ENCODE data around the gene ASZ1.
"Not testable (repeated sequence)": the region's sequence is repeated elsewhere in the genome, so short reads cannot be mapped to it uniquely, and the experiment has no call there.

Gene ASZ1, protein sequence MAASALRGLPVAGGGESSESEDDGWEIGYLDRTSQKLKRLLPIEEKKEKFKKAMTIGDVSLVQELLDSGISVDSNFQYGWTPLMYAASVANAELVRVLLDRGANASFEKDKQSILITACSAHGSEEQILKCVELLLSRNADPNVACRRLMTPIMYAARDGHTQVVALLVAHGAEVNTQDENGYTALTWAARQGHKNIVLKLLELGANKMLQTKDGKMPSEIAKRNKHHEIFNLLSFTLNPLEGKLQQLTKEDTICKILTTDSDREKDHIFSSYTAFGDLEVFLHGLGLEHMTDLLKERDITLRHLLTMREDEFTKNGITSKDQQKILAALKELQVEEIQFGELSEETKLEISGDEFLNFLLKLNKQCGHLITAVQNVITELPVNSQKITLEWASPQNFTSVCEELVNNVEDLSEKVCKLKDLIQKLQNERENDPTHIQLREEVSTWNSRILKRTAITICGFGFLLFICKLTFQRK

GRCh38 chr7:117427258-117427701, at the start of gene ASZ1:
ASZ1 (minus strand) TSS chr7:117427493; CDS start chr7:117427460, 33 bp downstream.
- no peak for DNase-seq (ENCODE audit: low spot score)

GRCh38 chr7:117476557-117477215, 49.4 kb upstream of the ASZ1 start:
- no peak for DNase-seq (ENCODE audit: low spot score)

DNA sequence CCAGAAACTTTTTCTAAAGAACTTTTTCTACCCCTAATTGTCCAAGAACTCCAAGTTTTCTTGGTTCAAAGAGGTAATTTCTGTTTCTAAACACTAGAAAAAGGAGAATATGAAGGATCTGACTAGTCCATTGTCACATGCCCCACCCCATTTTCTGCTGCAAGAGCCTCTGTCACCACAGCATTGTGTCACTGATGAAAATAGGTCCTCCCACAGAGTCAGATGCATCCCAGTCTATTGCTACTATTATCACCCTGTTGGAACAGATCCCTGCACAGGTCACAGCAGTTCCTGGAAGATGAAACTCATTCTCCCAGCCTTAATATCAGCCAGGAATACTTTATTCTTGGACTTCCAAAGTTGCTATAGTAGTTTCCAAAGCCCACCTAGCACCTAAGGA, 45.0 kb upstream of the ASZ1 start:
- DNase-seq (ENCODE audit: low spot score), result no peak

DNA sequence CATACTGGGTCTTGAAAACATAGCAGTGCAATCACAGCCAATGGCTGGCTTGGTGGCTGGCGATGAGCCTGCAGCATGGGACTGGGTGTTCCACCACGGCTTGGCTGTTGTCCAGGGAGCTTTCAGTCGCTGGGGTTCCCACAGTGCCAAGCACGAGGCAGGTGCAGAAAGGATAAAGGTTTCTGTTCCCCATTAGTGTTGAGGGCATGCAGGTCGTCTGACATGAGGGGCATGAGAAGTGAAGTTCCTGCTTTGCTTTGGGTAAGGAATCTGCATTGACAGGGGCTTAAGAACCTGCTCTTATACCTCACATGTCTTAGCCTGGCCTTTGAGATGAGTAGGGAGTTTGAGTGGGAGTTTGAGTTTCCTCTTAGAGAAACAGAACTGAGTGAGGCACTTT, 43.5 kb upstream of the ASZ1 start:
- DNase-seq (ENCODE audit: low spot score), result no peak

DNA sequence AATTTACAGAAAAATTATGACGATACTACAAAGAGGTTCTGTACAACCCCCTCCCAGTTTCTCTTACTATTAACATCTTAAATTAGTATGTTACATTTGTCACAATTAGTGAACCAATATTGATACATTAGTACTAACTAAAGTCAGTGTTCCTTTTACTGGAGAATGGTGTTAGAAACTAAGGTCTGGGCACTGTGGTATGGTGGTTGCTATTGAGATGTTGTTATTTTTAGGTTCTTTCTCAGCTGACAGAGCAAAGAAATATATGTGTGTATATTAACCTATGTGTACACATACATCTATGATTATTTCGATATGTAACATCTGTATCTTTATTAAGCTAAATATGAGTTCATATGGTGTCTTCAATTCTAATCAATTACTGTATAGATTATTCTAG, 40.9 kb upstream of the ASZ1 start:
- no peak for DNase-seq (ENCODE audit: low spot score)

- not testable (repeated sequence) for DNase-seq (ENCODE audit: low spot score)
These were observed 33.5 kb upstream of the ASZ1 start for GRCh38 chr7:117460815-117461214.

DNA sequence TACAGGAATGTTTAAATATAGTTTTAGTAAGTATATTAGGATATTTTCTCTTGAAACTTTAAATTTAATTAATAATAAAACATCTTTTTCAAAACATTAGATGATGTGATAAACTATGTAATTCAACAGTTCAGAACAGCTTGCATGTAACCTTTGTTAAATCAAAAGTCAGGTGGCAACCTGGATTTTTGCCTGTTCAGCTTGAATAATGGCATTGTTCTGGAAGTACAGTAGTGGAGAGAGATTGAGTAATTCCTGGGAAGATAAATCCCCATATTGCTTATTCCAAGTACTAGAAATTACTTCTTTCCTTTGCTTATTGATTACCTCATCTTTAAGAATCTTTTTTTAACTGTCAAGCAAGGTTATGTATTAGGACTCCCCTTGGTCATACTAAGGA, 32.4 kb upstream of the ASZ1 start:
- DNase-seq (ENCODE audit: low spot score), result no peak

GRCh38 chr7:117458977-117459583, 31.8 kb upstream of the ASZ1 start:
- no peak for DNase-seq (ENCODE audit: low spot score)

DNA sequence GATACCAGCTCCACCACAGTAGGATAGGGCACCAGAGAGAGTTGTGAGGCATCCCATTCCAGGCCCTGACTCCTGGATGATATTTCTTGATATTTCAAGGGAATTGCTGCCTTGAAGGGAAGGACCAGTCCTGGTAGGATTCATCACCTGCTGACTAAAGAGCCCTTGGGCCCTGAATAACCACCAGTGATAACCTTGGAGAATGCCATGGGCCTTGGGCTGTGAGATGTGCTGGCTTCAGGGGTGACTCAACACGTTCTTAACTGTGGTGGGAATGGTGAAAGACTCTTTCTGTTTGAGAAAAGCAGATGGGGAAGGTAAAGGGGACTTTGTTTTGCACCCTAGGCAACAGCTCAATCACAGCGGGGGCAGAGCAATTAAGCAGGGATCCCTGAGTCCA, 21.4 kb upstream of the ASZ1 start:
- DNase-seq (ENCODE audit: low spot score), result no peak

GRCh38 chr7:117446220-117446815, 19.0 kb upstream of the ASZ1 start:
- DNase-seq (ENCODE audit: low spot score), result no peak

DNA sequence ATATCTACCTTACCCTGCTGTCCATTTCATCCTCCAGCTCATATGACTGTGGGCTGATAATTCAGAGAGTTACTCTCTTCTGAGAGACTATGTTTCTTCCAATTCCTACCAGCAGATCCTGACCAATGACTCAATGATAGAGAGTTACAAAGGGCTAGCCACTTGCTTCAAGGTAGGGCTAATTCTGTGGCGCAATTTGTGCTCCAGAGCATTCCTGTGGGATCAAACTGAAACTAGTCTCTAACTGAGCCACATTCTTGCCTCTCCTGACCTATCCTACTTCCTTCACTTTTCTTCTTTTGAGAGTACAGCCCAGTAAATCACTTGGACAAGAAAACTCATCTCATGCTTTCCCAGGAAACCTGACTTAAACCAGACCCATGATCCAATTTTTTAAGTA, 17.9 kb upstream of the ASZ1 start:
- DNase-seq (ENCODE audit: low spot score), result no peak

DNA sequence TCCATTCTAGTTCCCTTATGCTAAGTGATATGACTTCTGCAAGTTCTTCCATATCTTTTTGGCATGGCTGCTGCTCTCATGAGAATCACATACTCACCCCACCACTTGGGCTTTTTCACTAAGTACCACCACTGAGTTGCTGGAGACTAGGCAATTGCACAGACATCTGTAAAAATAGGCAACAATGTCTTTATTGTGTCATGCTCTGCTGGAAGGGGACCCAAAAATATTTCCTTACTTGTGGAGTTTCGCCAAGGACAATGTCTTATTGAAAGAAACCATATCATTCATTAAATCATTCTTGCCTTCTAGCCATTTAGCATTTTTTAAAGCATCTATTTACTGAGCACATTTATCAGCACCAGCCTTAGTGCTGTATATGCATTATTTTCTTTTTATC, 17.4 kb upstream of the ASZ1 start:
- DNase-seq (ENCODE audit: low spot score), result no peak

GRCh38 chr7:117435475-117436043, 8.3 kb upstream of the ASZ1 start:
- no peak for DNase-seq (ENCODE audit: low spot score)

DNA sequence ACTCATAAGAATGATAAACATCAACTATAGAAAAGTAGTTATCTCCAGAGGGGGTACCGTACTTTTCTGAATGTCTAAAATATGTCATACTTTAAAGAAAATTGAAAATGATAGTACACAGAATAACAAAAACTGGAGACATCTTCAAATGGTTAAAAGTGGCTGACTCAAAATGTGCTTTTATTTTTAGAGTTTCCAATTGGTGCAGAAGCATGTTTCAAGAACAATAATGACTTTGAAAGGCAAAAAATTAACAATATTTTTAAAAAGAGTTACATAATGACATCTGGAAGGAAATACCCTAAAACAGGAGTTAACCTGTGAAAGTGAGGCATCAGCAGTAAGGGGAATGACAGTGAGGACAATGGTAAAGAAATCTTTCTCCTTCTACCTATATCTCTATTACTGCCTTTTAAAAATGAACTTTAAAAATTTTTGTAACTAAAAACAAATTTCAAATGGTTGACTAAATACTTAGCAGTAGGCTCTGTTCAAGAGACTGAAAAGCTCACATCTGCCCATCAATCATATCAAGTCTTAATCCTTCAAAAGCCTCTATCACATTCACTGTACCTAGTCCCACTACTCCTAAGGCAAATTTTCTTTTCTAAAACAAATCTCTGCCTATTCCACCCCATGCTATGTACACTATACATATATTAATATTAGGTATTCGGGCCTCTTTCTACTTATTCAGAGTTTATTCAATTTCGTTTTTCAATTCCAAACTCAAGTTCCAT, 3.0 kb downstream of the ASZ1 start:
- no peak for DNase-seq (ENCODE audit: low spot score)

- DNase-seq (ENCODE audit: low spot score), result not testable (repeated sequence)
These were observed 12.7 kb downstream of the ASZ1 start for GRCh38 chr7:117414591-117414990.

DNA sequence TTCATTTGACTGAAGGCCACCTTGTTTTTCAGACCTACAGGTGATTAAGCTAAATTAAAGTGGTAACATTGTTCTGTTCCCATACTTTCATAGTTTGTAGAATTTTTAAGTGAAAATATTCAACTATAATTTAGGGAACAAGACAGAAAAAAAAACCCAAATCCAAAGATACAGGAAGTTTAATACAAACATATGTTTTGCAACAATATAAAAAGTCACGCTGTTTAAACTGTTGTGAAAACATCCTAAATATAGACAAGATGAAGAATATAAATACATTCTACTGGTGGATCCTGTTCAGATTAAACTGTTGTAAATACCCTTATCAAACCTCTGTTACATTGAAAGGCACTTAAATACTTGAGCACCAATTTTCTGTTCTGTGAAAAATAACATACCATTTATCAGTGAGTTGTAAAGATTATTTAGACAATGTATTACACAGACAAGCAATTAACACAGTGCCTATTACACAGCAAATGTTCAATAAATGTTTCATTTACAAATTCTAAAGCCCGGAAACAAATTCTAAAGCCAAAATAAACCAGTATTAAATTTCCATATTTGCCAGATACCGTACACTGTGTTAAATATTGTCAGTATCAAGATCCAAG, 14.2 kb downstream of the ASZ1 start:
- DNase-seq (ENCODE audit: low spot score), result no peak

- DNase-seq (ENCODE audit: low spot score), result no peak
These were observed 14.9 kb downstream of the ASZ1 start for GRCh38 chr7:117412390-117412789.

GRCh38 chr7:117411539-117411938, 15.8 kb downstream of the ASZ1 start:
- DNase-seq (ENCODE audit: low spot score), result no peak

- no peak for DNase-seq (ENCODE audit: low spot score)
These were observed 18.5 kb downstream of the ASZ1 start for GRCh38 chr7:117408831-117409230.

GRCh38 chr7:117405519-117405918, 21.8 kb downstream of the ASZ1 start:
- DNase-seq (ENCODE audit: low spot score), result no peak

DNA sequence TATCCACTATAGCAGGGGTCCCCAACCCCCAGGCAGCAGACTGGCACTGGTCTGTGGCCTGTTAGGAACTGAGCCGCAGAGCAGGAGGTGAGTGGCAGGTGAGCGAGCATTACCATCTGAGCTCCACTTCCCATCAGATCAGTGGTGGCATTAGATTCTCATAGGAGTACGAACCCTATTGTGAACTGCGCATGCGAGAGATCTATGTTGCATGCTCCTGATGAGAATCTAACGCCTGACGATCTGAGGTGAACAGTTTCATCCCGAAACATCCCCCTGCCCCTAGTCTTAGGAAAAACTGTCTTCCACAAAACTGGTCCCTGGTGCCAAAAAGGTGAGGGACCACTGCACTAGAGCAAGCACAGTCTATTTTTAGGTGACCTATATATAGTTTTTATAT, 23.6 kb downstream of the ASZ1 start:
- DNase-seq (ENCODE audit: low spot score), result no peak
